Occipital lobe (tissue), 2 donors: ENCODE results near the gene ZBTB8OS. TPM values are rescaled to one million over a fixed set of nuclear protein-coding genes. Genes with fewer than 3 reads are reported as not detected.
"Not testable (repeated sequence)": the region's sequence is repeated elsewhere in the genome, so short reads cannot be mapped to it uniquely, and the experiment has no call there.

Experiments
- DNase-seq: peaks from one replicate; lab custom pipeline; 2025; lab: John Stamatoyannopoulos, UW
- total RNA-seq: library from RNA; depleted of rRNA; stranded (reverse); fragments of >200 nt; gene quantifications from one replicate; pipeline ENCODE4 v1.2.3, GENCODE V29; 2014

The ZBTB8OS gene
- total RNA-seq: 21.7 TPM

DNA sequence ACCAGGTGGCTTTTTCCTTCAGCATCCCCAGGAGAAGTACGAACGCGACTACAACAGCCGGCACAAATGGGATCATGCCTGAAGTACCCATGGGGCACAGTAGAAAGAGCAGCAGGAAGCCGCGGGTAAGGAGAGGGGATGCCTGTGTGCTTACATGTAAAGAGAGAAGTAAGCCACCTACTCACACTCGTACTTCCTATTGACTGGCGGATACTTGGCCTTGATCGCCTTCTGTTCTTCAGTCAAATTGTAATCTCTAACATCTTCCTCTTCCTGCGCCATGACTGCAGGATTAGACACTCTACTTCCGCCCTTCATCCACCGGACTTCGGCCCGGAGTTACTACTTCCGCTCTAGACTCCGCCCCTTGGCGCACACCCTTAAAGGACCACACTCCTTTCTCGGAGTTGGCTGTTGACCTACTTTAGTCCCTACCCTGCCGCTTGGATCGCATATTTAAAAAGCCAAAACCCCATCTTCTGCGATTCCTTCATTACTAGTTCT lies at the start of gene ZBTB8OS:
ZBTB8OS (minus strand) TSS at position 303 of the 504 bp plus-strand sequence; CDS start at position 282, 21 bp downstream.
- peak; percentile 84 for DNase-seq

DNA sequence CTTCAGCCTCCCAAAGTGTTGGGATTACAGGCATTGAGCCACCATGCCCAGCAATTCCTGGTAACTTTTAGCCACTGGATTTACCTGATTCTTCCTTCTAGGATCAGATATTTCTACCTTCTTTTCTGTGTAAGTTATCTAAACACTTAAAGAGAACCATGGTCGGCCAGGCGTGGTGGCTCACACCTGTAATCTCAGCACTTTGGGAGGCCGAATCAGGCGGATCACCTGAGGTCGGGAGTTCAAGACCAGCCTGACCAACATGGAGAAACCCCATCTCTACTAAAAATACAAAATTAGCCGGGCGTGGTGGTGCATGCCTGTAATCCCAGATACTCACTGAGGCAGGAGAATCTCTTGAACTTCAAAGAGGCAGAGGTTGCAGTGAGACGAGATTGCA lies 46.6 kb upstream of the ZBTB8OS start:
- not testable (repeated sequence) for DNase-seq

DNA sequence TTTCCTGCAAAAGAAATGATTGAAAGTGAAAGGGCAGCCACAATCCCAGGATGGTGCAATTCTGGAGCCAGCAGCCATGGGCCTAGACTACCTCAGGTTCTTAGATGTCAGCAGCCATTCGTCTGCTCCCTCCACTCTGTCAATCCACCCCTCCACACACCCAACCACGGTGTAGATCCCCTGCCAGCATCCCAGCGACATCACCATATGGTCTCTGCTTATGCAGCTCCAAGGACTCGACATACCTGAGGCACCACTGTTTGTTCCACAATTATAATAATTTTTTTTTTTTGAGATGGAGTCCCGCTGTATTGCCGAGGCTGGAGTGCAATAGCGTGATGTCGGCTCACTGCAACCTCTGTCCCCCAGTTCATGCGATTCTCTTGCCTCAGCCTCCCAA lies 45.7 kb upstream of the ZBTB8OS start:
- no peak for DNase-seq

DNA sequence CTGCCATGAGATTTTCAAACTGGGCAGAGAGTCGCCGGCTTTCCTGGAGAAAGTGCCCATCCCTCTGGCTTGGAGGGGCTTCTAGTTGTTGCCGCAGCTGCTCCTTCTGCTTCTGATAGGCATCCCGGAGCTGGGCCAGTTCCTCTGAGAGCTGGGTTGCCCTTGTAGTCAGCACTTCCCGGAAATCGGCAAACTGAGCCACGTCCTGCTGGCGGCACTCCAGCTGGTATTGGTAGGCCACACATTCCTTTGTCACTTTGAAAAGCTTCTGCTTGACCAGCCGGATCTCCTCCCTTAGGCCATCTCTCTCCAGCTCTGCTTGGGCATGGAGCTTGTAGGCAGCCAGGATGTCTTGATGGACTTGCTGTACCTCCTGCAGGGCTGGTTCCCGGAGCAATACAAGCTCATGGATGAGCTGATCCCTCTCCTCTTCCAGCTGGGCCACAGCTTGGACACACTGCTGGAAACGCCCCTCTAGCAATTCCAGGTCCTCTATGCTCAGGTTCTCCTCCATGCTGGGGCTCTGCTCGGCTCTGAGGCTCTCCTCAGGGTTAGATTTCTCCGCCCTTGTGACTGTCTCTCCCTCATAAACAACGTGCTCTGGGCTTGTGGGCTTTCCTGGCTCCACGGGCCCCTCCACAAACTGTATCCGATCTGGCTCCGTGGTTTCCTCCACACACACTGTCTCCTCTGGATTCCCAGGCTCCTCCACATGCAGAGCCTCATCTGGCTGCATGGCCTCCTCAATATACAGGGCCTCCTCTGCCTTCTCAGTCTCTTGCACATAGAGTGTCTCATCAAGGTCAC lies 45.0 kb upstream of the ZBTB8OS start:
- DNase-seq: no peak

DNA sequence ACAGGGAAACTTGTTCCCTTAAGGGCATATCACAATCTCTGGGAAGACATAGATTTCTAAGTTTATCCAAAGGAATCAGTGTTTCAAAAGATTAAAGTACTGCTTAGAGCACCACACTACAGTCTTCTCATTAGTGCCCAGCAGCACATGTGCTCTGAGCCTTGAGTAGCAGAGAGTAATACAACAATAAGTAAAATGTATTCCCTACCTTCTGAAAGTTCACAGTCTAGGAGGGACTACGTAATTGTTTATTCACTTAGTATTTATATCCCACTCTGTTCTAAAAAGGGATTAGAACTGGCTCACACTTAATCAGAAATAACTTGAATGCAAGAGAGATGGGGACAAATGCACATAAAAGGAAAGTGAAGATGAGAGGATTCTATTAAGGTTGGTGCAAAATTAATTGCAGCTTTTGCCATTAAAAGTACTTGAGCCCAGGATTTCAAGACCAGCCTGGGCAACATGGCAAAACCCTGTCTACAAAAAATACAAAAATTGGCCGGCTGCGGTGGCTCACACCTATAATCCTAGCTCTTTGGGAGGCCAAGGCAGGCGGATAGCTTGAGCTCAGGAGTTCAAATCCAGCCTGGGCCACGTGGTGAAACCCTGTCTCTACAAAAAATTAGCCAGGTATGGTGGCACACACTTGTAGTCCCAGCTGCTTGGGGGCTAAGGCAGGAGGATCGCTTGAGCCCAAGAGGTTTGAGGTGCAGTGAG lies 43.3 kb upstream of the ZBTB8OS start:
- no peak for DNase-seq

DNA sequence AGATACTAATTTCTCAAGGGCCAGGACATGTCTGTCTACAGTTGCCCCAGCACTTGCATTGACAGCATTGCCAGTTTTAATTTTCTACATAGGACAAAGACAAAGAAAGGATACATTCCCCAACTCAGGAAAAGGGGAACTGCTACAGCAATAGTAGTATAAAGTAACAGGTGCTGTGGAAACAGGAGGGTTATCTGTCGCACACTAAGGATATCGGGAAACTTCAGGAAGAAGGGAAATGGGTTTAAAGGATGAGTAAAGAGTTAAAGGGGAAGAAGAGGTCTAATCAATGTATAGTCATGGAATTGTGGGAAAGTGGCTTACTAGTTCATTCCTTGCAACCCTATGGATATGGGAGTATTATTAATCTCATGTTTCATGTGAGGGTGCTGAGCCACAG lies 36.0 kb upstream of the ZBTB8OS start:
- DNase-seq: no peak

DNA sequence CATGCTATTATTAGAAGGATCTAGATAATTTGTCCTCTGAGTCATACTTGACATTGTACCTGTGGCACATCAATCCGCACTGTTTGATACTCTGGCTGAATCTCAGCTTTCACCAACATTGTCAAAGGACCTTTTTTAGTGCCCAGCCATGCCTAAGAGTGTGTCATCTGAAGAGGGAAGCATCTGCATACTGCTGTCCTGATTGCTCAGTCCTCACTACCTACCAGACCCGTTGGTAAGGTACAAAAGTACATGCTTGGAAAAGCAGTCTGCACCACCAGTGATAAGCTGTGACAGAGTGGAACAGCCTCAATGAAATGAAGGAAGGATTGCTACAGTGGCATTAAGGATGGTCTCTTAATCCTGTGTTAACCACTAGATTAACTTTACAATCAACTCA lies 35.1 kb upstream of the ZBTB8OS start:
- no peak for DNase-seq

DNA sequence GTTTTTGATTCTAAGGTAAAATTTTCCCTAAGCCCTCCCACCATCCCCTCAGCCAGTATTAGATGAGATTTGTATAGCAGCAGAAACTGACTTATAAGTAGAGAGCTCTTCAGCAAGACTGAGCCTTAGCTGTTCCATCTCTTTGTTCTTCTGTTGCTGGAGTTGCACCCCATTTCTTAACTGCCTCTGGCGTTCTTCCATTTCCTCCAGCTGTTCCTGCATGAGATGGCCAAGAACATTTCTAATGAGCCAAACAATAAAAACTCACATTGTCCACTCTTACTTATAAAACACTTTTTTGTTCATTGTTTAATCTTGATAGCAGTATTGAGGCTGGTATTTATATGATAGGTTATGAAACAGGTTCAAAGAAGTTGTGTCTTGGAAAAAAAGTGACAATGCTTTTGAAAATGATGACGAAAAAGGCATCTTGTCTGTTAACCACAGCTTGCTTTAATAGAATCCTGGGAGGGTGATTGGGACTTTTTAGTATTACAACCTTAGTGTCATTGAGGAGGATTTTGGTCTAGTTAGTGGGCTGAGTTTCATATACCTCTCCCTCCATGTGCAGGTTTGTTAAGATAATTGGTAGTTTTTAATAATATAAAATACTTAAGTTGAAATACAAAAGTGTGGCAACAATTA lies 33.9 kb upstream of the ZBTB8OS start:
- no peak for DNase-seq

DNA sequence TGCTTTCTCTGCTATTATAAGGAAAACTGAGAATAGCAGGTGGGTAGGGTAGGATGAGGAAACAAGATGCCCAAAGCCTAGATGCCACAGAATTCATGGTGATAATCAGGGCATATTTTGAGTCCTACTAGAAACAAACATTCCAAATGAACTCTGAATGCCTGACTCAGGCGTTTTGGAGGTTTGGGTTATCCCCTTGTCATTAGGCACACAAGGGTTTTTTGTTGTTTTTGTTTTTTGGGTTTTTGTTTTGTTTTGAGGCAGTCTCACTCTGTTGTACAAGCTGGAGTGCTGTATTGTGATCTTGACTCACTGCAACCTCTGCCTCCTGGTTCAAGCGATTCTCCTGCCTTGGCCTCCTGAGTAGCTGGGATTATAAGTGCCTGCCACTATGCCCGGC lies 33.0 kb upstream of the ZBTB8OS start:
- DNase-seq: no peak

DNA sequence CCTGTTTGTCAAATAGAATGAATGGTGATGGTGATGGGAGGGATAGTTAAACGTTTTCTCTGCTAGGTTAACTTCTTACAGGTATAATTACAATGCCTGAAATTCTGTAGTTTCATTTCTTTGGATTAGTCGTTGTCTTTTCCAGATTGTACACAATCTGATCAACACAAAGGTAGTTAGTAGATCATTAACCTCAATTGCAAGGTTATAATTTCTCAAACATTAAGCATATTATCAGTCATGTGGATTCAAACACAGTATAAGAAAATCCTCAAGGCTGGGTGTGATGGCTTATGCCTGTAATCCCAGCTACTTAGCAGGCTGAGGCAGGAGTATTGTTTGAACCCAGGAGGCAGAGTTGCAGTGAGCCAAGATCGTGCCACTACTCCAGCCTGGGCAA lies 31.6 kb upstream of the ZBTB8OS start:
- no peak for DNase-seq

DNA sequence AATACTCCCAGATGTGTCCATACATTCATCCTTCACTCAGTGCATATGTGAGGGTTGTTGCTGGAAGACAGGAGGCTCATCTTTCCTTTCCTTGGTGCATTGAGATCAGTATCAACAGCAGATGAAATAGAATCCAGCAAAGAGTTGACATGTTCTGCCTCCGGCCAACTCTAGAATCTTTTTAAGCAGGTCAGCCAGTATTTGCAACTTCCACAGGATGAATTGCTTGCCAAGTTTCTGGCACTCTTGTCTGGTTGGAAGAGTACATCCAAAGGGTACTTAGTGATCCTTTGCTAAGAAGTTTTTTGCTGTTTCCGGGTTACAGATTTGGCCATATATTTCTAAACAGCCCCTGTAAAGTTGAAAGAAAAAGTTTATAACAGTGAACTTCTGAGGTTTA lies 31.2 kb upstream of the ZBTB8OS start:
- no peak for DNase-seq

DNA sequence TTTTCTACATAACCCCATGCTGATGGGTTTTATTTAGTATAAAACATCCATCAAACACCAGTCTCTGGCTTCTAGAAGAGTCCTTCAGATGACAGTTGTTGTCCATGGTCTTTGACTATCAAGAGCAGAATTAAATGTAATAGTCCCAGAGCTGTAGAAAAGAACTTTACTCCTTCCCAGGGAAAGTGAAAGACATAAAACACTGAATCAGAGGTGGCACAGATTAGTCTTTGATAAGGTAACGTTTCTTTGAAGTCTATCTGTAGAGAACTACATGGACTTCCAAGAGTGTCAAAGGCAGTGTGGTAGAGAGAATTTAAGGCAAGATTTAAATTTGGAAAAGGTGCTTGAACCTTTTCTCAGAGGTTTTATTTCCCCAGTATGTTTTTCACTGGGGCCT lies 30.3 kb upstream of the ZBTB8OS start:
- DNase-seq: no peak

DNA sequence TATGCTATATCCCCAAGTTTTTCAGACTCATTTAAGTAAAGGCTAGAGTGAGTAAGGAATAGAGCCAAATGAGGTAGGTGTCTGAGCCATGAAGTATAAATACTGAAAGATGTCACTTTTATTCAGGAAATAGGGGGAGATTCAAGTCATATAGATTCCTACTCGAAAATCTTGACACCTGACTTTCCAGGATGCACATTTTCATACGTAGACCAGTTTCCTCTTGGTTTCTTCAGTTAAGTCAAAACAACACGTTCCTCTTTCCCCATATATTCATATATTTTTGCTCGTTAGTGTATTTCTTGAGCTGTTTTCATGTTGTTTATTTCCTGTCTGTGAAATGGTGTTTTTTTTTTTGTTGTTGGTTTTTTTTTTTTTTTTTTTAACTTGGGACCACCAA lies 29.6 kb upstream of the ZBTB8OS start:
- DNase-seq: not testable (repeated sequence)

DNA sequence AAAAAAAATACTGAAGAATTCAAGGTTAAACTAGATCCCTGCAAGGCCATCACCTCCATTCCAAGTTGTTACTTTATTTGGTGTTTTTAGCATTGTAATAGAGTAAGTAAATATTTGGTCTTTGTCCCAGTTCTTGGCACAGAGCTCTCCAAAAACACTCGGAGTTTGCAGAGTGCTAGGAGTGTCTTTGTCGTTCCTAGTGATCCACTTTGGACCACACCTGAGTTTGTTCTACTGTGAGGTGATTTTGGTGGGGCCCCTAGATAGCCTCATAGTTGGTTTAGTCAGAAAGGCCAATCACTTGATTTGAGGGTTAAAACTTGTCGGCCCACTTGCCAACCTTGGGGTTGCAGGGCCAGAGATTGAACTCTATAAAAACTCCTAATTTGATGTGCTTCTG lies 26.6 kb upstream of the ZBTB8OS start:
- no peak for DNase-seq

DNA sequence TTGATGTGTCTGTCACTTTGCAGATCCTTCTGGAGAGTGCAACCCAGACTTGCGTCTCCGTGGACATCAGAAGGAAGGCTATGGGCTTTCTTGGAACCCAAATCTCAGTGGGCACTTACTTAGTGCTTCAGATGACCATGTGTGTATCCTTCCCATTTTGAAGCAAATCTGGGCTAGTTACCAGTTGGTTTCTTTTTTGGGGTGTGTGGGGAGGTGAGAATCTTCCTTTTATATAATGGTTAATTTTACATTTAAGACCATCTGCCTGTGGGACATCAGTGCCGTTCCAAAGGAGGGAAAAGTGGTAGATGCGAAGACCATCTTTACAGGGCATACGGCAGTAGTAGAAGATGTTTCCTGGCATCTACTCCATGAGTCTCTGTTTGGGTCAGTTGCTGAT lies 18.4 kb upstream of the ZBTB8OS start:
- DNase-seq: not testable (repeated sequence)

DNA sequence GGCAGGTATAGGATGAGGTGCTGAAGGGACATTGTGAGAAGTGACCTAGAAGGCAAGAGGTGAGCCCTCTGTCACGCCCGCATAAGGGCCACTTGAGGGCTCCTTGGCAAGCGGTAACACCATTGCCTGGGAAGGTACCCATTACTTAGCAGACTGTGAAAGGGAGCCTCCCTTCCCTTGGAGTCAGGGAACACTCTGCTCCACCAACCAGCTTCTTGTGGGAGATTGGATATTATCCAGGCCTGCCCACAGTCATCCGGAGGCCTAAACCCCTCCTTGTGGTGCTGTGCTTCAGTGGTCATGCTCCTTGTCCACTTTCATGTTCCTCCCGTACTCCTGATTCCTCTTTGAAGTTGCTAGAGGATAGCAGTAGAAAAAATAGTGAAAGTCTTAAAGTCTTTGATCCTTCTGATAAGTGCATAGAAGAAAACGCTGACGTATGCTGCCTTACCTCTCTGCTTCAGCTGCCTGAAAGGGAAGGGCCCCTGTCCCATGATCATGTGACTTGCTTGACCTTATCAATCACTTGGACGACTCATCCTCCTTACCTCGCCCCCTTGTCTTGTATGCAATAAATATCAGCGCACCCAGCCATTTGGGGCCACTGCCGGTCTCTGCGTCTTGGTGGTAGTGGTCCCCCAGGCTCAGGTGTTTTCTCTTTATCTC lies 16.7 kb upstream of the ZBTB8OS start:
- no peak for DNase-seq

DNA sequence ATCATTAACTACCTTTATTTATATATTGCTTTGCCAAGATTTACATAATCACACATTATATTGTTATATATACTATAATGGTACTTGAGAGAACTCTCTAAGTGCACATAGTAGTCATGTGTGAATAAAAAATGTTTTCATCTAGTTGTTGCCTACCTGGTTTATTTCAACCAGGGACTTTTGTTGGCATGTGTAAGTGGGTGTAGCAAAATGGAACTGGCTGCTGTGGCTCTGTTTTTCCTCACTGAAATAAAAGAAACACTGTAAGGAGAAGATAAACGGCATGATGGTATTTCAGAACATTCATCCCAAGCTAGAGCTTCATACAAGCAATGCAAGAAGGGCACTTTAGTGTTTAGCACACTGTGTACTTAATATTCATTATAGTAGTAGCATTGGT lies 15.6 kb upstream of the ZBTB8OS start:
- no peak for DNase-seq

DNA sequence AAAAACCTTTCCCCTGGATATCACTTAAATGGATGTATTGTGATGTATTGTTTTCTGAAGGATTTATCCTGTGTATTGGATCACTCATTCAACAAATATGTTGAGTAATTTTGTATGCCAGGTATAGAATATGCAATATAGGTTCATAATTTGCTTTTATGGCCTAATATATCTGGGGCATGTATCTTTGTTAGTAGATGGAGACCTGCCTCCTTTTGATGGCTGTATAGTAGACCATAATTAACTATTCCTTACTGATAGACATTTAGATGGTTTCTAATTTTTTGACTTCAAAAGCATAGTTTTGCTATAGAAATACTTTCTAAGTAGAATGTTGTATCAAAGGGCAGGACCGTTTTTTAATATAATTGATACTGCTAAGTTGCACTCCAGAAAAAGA lies 9.2 kb upstream of the ZBTB8OS start:
- DNase-seq: no peak

DNA sequence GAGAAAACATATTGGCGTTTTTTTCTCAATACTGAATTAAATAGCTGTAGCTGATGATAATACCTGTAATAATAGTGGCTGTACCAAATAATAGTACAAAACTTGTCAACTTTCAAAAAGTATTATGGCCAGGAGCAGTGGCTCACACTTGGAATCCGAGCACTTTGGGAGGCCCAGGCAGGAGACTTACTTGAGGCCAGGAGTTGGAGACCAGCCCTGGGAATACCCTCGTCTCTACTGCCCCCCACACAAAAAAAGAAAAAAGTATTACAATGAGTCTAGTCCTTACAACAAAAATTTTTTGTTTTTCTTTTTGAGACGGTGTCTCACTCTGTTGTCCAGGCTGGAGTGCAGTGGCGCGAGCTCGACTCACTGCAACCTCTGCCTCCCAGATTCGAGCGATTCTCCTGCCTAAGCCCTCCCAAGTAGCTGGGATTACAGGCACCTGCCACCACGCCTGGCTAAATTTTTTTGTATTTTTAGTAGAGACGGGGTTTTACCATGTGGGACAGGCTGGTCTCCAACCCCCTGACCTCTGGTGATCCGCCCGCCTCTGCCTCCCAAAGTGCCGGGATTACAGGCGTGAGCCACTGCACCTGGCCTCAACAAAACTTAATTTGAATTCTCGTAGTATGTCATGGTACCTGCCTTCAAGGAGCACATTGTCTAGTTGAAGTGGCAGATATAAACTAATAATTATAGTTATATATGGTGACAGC lies 2.1 kb upstream of the ZBTB8OS start:
- DNase-seq: no peak

DNA sequence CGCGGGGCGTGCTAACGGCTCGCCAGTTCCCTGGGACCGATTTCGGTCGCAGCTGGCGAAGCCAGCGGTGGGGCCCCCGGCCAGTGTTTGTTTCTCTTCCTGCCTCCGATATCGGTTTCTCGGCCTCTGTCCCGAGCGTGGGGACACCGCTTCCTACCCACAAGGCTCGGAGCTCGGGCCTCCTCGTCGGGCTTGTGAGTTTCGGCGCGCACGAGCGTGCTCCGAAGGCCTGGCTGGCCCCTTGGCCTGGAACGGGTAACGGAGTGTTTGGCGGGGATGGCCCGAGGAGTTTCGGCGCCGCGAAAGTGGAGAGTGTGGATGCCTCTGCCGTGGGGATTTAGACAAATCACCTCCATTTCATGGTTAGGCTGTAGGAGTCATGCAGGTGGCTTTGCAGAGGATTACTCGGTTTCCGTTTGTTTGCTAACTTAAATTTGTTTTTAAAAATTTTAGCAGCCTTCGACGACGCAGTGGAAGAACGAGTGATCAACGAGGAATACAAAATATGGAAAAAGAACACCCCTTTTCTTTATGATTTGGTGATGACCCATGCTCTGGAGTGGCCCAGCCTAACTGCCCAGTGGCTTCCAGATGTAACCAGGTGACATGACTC lies 1.2 kb upstream of the ZBTB8OS start:
- no peak for DNase-seq
